DMS153 treated with DMSO at 0.1 percent for 48 hours (cell line): Measurements from ENCODE around the gene USH1G.
"Not testable (repeated sequence)": the region's sequence is repeated elsewhere in the genome, so short reads cannot be mapped to it uniquely, and the experiment has no call there.

Experiments used
- DNase-seq: peaks from one replicate; lab custom pipeline; 2025; ENCODE audit not compliant: unreplicated experiment; lab: John Stamatoyannopoulos, UW

USH1G gene

GRCh38 chr17:74935585-74936469, 12.8 kb upstream of the USH1G start, which contains the start of gene OTOP3:
OTOP3 (plus strand) TSS chr17:74935898; CDS start chr17:74935922, 24 bp downstream.
- DNase-seq = no peak

GRCh38 chr17:74935048-74935447, 12.0 kb upstream of the USH1G start:
- no peak for DNase-seq

GRCh38 chr17:74930535-74931036, 7.5 kb upstream of the USH1G start:
- no peak for DNase-seq

GRCh38 chr17:74928786-74929185, 5.7 kb upstream of the USH1G start:
- DNase-seq = no peak

GRCh38 chr17:74925242-74925641, 2.2 kb upstream of the USH1G start:
- DNase-seq = no peak

GRCh38 chr17:74924250-74924948, 1.3 kb upstream of the USH1G start, which contains the start of gene OTOP2:
OTOP2 (plus strand) TSS chr17:74924273; CDS start chr17:74924633, 360 bp downstream.
- no peak for DNase-seq

GRCh38 chr17:74923538-74924249, 639 bp upstream of the USH1G start:
- DNase-seq = peak; percentile 16

GRCh38 chr17:74922172-74922571, 883 bp downstream of the USH1G start:
- DNase-seq = no peak

- no peak for DNase-seq
Measured at GRCh38 chr17:74921769-74922168, 1.3 kb downstream of the USH1G start.

- no peak for DNase-seq
Measured at GRCh38 chr17:74921026-74921681, 1.9 kb downstream of the USH1G start.

GRCh38 chr17:74920642-74921025, 2.4 kb downstream of the USH1G start:
- DNase-seq = no peak

- no peak for DNase-seq
Measured at GRCh38 chr17:74920306-74920620, 2.8 kb downstream of the USH1G start.

- DNase-seq = no peak
Measured at GRCh38 chr17:74919440-74920305, 3.4 kb downstream of the USH1G start.

- no peak for DNase-seq
Measured at GRCh38 chr17:74918906-74919305, 4.1 kb downstream of the USH1G start.

GRCh38 chr17:74917430-74917829, 5.6 kb downstream of the USH1G start:
- DNase-seq = no peak

GRCh38 chr17:74916851-74917199, 6.2 kb downstream of the USH1G start:
- DNase-seq = no peak

GRCh38 chr17:74916136-74916850, 6.8 kb downstream of the USH1G start:
- no peak for DNase-seq

GRCh38 chr17:74911423-74911822, 11.6 kb downstream of the USH1G start:
- DNase-seq = not testable (repeated sequence)

GRCh38 chr17:74909097-74909496, 14.0 kb downstream of the USH1G start:
- DNase-seq = not testable (repeated sequence)
